Activated naive CD8-positive, alpha-beta T cell treated with anti-CD3 and anti-CD28 coated beads, Interleukin-2, amount 10 ng/mL, durations not matched to agents 7 days and 5 days (primary cell): ENCODE results near the gene CRTC1. TPM values are rescaled to one million over a fixed set of nuclear protein-coding genes. Genes with fewer than 3 reads are reported as not detected.

ENCODE experiments used
- ATAC-seq: fragments of 150-1000 bp; cut with Tn5 transposase; one replicate; pipeline ENCODE4 v1.10.0; 2021; ENCODE audit warnings: low read depth, moderate library complexity
- POLR2A ChIA-PET: fragments of 350-600 bp; sonication (Branson Sonifier 250); formaldehyde crosslinking; loops from one replicate; lab custom pipeline; 2021; ENCODE audit warnings: antibody characterized with exemption; lab: Charles Lee
- DNase-seq: peaks from one replicate; pipeline ENCODE4 v3.0.0; 2021
- H3K27ac Mint-ChIP-seq: one replicate; pipeline ENCODE4 v1.8.0; 2022; ENCODE audit warnings: mild to moderate bottlenecking, mixed read lengths
- H3K27me3 Mint-ChIP-seq: one replicate; pipeline ENCODE4 v1.8.0; 2022; ENCODE audit warnings: mild to moderate bottlenecking, moderate library complexity, mixed read lengths
- H3K36me3 Mint-ChIP-seq: one replicate; pipeline ENCODE4 v1.8.0; 2021; ENCODE audit warnings: mild to moderate bottlenecking, mixed read lengths
- H3K4me1 Mint-ChIP-seq: one replicate; pipeline ENCODE4 v1.8.0; 2021; ENCODE audit warnings: mixed read lengths
- H3K4me3 Mint-ChIP-seq: one replicate; pipeline ENCODE4 v1.8.0; 2022; ENCODE audit warnings: mild to moderate bottlenecking, moderate library complexity, mixed read lengths
- H3K9me3 Mint-ChIP-seq: one replicate; pipeline ENCODE4 v1.8.0; 2021; ENCODE audit warnings: mixed read lengths
- total RNA-seq, 2 experiments: library from RNA; stranded (reverse); gene quantifications; one replicate each; pipeline ENCODE4 v1.2.3, GENCODE V29; 2021

The CRTC1 gene
- total RNA-seq, 2 experiments from 2014 or later = 10.3 to 11.8 TPM

DNA sequence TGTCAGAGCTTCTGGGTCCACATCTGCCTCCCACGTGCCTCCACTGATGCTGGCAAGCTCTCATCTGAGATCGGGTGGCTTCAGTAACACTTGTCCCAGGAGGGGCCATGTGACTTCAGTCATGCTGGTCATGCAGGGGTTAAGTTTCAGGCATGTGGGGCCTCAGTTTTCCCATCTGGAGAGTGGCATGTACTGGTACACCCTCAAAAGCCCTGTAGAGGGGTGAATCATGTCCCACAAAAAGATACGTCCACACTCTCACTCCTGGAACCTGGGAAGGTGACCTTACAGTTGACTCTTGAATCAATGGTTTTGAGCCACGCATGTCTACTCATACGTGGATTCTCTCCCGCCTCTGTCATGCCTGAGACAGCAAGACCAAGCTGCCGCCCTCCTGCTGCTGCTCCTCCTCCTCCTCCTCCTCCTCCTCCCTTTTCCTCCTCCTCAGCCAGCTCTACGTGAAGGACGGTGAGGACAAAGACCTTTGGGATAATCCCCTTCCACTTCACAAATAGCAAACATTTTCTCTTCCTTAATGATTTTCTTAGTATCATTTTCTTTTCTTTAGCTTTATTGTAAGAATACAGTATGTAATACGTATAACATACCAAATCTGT lies 54.0 kb downstream of the CRTC1 start:
- DNase-seq (no peak), ATAC-seq (no peak)
- no peaks in the 10 kb centered on the region for H3K36me3 Mint-ChIP-seq
- no peaks in the 10 kb centered on the region for H3K4me1 Mint-ChIP-seq
- POLR2A ChIA-PET = no interaction called here
- no peak overlapping the region for H3K4me3 Mint-ChIP-seq
- no peaks in the 10 kb centered on the region for H3K27me3 Mint-ChIP-seq
- H3K27ac Mint-ChIP-seq = no peak overlapping the region
- no peaks in the 10 kb centered on the region for H3K9me3 Mint-ChIP-seq

DNA sequence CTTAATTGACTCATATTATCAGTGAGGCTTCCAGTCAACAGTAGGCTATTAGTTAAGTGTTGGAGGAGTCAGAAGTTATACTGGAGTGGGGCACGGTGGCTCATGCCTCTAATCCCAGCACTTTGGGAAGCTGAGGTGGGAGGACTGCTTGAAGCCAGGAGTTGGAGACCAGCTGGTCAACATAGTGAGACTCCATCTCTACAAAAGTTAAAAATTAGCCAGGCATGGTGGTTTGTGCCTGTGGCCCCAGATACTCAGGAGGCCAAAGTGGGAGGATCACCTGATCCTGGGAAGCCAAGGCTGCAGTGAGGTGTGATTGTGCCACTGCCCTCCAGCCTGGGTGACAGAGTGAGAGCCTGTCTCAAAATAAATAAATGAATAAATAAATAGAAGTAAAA lies 54.5 kb downstream of the CRTC1 start:
- no peaks in the 10 kb centered on the region for H3K4me1 Mint-ChIP-seq
- no peak overlapping the region for H3K4me3 Mint-ChIP-seq
- DNase-seq (no peak), ATAC-seq (no peak)
- H3K27me3 Mint-ChIP-seq = no peaks in the 10 kb centered on the region
- no peaks in the 10 kb centered on the region for H3K9me3 Mint-ChIP-seq
- no peaks in the 10 kb centered on the region for H3K36me3 Mint-ChIP-seq
- POLR2A ChIA-PET = no interaction called here
- H3K27ac Mint-ChIP-seq = no peak overlapping the region

DNA sequence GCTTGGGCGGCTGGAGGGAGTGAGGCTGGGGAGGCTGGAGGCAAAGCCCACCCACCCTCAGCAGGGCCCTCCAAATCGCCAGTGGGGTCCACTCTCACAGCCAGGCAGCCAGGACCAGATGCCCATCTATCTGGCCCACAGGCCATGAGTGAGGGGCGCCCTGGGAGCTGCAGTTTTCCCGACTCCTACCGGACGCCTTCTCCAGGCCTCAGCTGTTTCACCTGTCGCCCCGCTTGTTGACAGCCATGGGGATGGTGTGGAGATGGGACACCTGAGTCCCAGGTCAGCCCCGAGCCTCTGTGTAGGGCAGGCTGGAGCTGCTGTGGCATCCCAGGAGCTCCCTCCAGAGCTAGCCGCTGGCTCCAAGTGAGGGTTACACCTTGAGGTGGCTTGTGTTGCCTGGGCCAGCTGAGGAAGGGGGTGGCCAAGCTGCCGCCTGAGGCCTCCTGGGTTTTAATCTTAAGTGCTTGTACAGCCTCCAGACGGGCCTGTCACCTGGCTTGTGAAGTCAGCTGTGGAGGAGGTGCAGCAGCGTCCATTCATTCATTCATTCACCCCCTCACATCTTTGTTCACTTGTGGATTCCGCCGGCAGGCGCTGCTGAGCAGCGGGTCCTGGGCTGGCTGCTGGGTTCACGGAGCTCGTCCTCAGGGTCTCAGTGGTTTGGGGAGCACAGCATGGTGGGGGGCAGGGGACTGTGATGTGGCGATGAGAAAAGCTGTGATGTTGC lies 55.6 kb downstream of the CRTC1 start:
- H3K27ac Mint-ChIP-seq = no peak overlapping the region
- H3K9me3 Mint-ChIP-seq = no peaks in the 10 kb centered on the region
- H3K4me3 Mint-ChIP-seq = no peak overlapping the region
- no peaks in the 10 kb centered on the region for H3K27me3 Mint-ChIP-seq
- ATAC-seq (no peak), DNase-seq (no peak)
- no peaks in the 10 kb centered on the region for H3K36me3 Mint-ChIP-seq
- no peaks in the 10 kb centered on the region for H3K4me1 Mint-ChIP-seq
- POLR2A ChIA-PET = no interaction called here

DNA sequence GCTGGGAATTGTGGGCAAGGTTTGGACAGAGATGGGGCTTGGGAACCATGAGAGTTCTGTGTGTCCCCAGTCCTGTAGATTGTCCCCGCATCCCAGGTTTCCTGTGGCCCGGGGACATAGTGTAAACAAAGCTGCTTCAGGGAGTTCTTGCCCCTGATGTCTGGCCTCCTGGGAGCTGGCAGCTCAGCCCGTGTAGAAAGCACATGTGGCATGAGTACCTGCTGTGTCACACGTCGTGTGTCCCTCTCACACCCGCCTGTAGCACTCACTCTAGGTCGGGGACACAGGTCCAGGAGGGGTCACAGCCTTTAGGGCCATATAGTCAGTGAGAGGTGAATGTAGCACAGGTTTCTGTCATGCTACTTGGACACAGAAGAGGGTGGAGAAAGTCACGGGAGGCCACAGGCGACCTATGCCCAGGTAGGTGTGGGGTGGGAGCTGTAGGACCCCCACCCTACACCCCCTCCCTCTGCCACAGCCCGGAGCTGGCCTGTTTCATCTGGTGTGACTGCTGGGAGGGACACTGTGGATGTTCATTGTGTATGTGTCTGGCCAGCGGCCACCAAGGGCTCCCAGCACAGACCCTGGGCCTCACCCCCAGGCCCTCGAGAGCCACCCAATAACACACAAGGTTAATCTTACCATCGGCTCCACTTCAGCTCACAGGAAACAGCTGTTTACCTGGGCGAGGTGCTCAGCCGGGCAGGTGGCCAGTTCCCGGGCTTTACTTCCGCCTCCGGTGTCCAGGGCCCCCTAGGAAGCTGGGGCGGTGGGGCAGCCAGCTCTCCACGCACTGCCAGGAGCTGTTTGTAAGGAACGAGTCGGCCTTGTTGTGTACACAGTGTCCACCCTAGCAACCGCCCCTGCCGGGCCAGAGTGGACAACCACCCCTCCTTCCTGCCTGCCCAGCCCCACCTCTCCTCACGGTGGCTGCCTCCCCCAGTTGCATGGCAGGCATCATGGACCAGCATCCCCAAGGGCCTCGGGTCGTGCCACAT lies 57.9 kb downstream of the CRTC1 start:
- POLR2A ChIA-PET = no interaction called here
- no peaks in the 10 kb centered on the region for H3K27me3 Mint-ChIP-seq
- no peak for ATAC-seq
- DNase-seq = no peak
- H3K36me3 Mint-ChIP-seq = no peaks in the 10 kb centered on the region
- no peak overlapping the region for H3K27ac Mint-ChIP-seq
- H3K4me1 Mint-ChIP-seq = no peaks in the 10 kb centered on the region
- H3K4me3 Mint-ChIP-seq = no peak overlapping the region
- no peaks in the 10 kb centered on the region for H3K9me3 Mint-ChIP-seq

DNA sequence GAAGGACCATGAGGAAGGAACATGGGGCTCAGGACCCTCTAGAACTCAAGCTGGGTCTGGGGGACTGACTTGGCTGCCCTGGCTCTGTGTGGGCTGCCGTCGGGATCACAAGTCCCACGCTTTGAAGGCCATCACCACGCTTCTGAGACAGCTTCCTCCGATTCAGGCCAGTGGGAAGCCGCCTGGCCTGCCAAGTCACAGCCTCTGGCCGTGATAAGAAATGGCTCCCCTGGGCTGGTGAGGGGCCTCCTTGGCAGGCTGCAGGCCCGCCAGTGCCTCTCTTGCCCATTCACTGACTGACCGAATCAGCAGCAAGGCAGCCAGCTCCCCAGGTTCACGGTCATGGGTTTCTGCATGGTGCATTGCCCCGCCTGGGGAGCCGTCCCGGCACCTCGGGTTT lies 58.8 kb downstream of the CRTC1 start:
- Mint-ChIP-seq H3K36me3 (no peaks in the 10 kb centered on the region), H3K27me3 (no peaks in the 10 kb centered on the region), H3K9me3 (no peaks in the 10 kb centered on the region), H3K4me3 (no peak overlapping the region), H3K4me1 (no peaks in the 10 kb centered on the region), H3K27ac (no peak overlapping the region)
- no peak for DNase-seq
- POLR2A ChIA-PET = no interaction called here
- no peak for ATAC-seq

DNA sequence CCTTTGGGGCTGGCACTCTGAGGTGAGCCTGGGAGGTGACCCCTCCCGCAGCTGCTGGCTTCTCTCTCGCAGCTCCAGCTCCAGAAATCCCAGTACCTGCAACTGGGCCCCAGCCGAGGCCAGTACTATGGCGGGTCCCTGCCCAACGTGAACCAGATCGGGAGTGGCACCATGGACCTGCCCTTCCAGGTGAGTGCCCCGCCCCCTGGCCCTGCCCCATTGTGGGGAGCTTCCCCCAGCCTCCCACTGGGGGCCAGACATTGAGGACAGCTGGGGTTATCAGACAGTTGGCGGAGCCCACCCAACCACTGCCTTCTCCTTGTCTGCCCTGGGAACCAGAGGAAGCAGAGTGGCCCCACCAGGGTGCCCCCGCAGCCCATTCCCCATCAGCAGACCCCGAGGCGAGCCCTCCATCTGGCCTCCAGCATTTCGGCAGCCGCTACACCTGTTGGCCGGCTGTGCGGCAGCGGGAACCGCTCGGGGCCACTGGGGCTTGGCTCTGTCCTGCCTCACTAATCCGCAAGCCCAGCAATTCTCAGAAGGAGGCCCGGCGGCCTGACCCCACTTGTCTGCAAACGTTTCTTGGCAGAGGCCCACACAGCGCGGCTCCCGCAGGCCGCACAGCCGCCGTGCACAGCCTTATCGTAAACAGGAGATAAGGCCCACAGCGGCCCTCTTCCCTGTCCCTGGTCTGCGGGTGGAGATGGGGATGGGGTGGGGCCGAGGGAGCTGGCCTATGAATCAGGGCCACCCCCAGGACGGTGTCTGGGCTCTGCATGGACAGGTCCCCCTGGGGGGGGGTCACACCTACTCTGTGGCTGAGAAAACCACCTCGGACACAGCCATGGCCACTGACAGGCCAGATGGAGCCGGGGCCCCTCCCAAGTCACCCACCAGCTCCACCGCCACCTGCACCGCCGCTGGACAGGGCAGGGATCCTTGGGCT lies 59.6 kb downstream of the CRTC1 start:
- H3K4me3 Mint-ChIP-seq = no peak overlapping the region
- POLR2A ChIA-PET = interaction anchor here (0.6 kb wide), 1 partner anchor 14 kb away, joined by 4 read pairs; no protein-coding TSS in a partner anchor
- no peaks in the 10 kb centered on the region for H3K27me3 Mint-ChIP-seq
- H3K27ac Mint-ChIP-seq = no peak overlapping the region
- DNase-seq = no peak
- H3K9me3 Mint-ChIP-seq = no peaks in the 10 kb centered on the region
- ATAC-seq = no peak
- no peaks in the 10 kb centered on the region for H3K4me1 Mint-ChIP-seq
- H3K36me3 Mint-ChIP-seq = no peaks in the 10 kb centered on the region

DNA sequence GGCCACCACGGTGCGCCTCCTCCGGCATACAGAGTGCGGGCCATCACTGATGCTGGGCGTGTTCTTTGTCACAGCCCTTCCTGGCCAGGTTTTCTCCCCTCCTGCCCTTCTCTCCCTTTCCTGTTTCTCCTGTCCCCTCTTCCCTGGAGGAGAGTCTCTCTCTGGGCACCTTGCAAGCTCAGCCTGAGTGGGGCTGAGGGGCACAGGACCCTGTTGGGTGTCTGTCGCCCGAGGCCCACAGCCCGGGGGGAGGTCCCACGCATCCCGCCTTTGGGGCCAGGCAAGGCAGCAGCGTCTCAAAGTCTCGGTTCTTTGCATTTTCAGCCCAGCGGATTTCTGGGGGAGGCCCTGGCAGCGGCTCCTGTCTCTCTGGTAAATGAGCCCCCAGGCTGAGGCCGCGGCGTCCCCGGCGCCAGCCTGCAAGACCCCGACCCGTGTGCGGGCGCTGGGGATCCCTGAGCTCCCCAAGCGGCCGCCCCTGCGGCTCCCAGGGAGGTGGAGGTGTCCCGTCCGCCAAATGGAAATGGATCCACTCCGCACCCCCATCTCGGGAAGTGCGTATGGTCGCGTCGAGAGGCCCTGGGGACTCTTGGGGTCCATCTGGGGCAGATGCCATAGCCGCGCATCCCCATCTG lies 60.4 kb downstream of the CRTC1 start:
- H3K4me1 Mint-ChIP-seq = no peaks in the 10 kb centered on the region
- H3K4me3 Mint-ChIP-seq = no peak overlapping the region
- no peak overlapping the region for H3K27ac Mint-ChIP-seq
- ATAC-seq (no peak), DNase-seq (no peak)
- H3K27me3 Mint-ChIP-seq = no peaks in the 10 kb centered on the region
- H3K9me3 Mint-ChIP-seq = no peaks in the 10 kb centered on the region
- no peaks in the 10 kb centered on the region for H3K36me3 Mint-ChIP-seq
- POLR2A ChIA-PET = interaction anchor here (0.6 kb wide), 2 partner anchors 15 to 25 kb away, joined by 3 to 4 read pairs; no protein-coding TSS in a partner anchor

DNA sequence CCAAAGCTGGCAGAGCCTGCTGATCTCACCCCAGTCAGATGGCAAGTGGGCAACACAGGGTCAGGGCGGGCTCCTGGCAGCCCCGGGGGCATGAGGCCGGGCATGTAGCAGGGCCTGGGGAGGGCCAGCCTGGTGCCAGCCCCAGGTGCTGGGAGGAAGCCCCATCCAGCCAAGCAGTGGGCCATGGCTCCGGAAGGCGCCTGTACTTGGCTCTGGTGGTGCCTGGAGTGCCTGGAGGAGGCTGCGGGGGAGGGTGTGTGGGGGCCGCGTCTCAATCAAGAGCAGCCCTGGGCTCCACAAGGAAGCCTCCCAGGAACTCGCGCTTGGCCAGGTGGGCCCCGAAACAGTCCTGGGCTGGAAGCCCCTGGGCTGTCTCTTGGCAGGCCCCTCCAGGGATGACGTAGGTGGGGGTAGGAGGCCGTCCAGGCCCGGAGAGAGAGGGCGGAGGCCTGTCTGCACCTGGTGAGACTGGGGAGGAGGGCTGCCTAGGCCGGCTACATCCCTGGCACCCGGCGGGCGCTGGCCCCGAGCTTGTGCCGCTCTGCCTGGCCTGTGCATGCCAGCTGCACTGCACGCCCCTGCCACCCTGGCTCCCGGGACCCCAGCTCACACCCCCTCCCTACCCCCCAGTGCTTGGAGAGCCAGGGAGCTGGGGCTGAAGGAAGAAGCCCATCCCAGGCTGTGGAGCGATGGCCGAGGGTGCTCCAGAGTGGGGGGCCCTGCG lies 61.7 kb downstream of the CRTC1 start:
- no peak overlapping the region for H3K4me3 Mint-ChIP-seq
- H3K27me3 Mint-ChIP-seq = no peaks in the 10 kb centered on the region
- no peak for ATAC-seq
- no peaks in the 10 kb centered on the region for H3K4me1 Mint-ChIP-seq
- no peak overlapping the region for H3K27ac Mint-ChIP-seq
- H3K9me3 Mint-ChIP-seq = no peaks in the 10 kb centered on the region
- no peaks in the 10 kb centered on the region for H3K36me3 Mint-ChIP-seq
- no peak for DNase-seq
- POLR2A ChIA-PET = no interaction called here

DNA sequence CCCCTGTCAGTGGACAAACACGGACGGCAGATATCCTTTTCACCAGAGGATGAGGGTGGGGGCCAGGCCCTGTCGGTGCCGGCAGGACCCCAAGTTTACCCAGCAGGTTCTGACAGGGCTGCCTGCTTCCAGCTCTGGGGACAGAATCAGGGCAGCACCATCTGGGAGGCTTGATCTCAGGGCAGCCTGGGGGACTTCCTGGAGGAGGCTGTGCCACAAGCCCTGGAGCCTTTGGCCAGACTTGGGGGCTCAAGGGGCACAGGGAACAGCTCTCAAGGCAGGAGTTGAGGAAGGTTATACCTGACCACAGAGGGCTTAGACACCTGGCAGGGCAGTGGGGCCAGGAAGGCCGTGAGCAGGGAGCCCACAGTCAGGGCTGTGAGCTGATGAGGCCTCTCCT lies 62.5 kb downstream of the CRTC1 start:
- Mint-ChIP-seq H3K27me3 (no peaks in the 10 kb centered on the region), H3K36me3 (no peaks in the 10 kb centered on the region), H3K27ac (no peak overlapping the region), H3K9me3 (no peaks in the 10 kb centered on the region), H3K4me1 (no peaks in the 10 kb centered on the region), H3K4me3 (no peak overlapping the region)
- DNase-seq (no peak), ATAC-seq (no peak)
- POLR2A ChIA-PET = no interaction called here

DNA sequence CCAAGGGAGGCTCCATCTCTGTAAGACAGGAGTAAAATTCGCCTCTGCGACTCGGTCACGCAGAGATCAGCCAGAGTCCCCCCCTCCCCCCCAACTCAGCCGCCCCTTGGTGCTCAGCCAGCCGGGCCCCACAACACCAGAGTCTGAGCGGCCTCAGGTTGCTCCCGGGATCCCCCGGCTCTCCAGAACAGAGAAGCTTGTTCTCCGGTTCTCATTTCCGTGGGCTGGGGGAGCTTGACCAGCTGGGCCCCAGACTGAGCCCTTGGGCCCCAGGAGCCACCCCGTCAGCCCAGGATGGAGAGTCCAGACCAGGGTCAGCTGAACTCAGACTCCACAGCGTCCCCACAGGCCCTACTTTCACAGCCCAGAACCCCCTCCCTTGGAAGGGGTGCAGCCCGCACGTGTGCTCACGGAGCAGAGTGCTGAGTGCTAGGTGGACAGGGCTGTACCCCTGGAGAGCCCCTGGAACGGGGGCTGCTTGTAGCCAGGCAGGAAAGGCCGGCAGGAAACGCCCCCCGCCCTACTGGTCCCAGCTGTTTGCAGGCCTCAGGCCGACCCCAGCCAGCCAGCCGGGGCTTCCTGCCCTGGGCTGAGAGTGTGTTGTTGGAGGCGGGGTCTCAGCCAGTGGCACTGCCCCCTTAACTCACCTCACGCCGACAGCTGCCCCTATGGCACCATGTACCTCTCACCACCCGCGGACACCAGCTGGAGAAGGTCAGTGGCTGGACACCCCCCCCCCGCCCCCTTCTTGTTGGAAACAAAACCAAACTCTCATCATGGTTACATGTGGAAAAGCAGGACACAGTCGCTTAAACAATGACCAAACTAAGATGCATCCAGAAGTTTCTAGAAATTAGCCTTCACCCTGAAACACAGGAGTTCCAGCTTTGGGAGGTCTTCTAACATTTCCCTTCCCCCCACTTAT lies 63.2 kb downstream of the CRTC1 start:
- POLR2A ChIA-PET = no interaction called here

More for the DNA sequence above, 63.2 kb downstream of the CRTC1 start:
- ATAC-seq (no peak), DNase-seq (no peak)
- Mint-ChIP-seq H3K4me3 (no peak overlapping the region), H3K9me3 (no peaks in the 10 kb centered on the region), H3K4me1 (no peaks in the 10 kb centered on the region), H3K27me3 (no peaks in the 10 kb centered on the region), H3K27ac (no peak overlapping the region), H3K36me3 (no peaks in the 10 kb centered on the region)
